SK-N-SH treated with all-trans-retinoic acid at 6 μM for 48 hours (cell line): ENCODE data around the gene SKI.

Experiments used
- ARNTL ChIP-seq: fragments of 450-650 bp; formaldehyde crosslinking; IDR thresholded peaks from 2 replicates; pipeline ENCODE4 v1.5.0; 2020; ENCODE audit warnings: low read depth, mild to moderate bottlenecking, moderate library complexity, borderline replicate concordance
- GLIS3 ChIP-seq: fragments of 250-450 bp; sonication (Bioruptor Pico); IDR thresholded peaks from 2 replicates; pipeline ENCODE4 v1.5.0; 2020; ENCODE audit warnings: mild to moderate bottlenecking, moderate library complexity
- PATZ1 ChIP-seq: fragments of 250-450 bp; sonication (Bioruptor Pico); IDR thresholded peaks from 2 replicates; pipeline ENCODE4 v1.8.0; 2020; ENCODE audit warnings: mild to moderate bottlenecking, moderate library complexity, borderline replicate concordance
- PPARA ChIP-seq: fragments of 250-450 bp; sonication (Bioruptor Pico); IDR thresholded peaks from 2 replicates; pipeline ENCODE4 v1.5.0; 2020; ENCODE audit warnings: mild to moderate bottlenecking, borderline replicate concordance
- RARB ChIP-seq: fragments of 250-450 bp; sonication (Bioruptor Pico); IDR thresholded peaks from 2 replicates; pipeline ENCODE4 v1.8.0; 2021; ENCODE audit warnings: mild to moderate bottlenecking, moderate library complexity
- TSHZ2 ChIP-seq: fragments of 250-450 bp; sonication (Bioruptor Pico); IDR thresholded peaks from 2 replicates; pipeline ENCODE4 v1.5.0; 2020; ENCODE audit warnings: mild to moderate bottlenecking, moderate library complexity
- ZC3H10 ChIP-seq: fragments of 250-450 bp; sonication (Bioruptor Pico); IDR thresholded peaks from 2 replicates; pipeline ENCODE4 v1.5.1; 2021; ENCODE audit warnings: mild to moderate bottlenecking, moderate library complexity
- ZFP30 ChIP-seq: fragments of 450-650 bp; formaldehyde crosslinking; IDR thresholded peaks from 2 replicates; pipeline ENCODE4 v1.5.0; 2022; ENCODE audit warnings: mild to moderate bottlenecking, moderate library complexity
- ZNF70 ChIP-seq: fragments of 450-650 bp; formaldehyde crosslinking; IDR thresholded peaks from 2 replicates; pipeline ENCODE4 v1.5.0; 2020; ENCODE audit warnings: mild to moderate bottlenecking, moderate library complexity

GRCh38 chr1:2258996-2259395 lies 30.9 kb downstream of the SKI start:
- TF ChIP-seq GLIS3 (CRISPR knock-in tag) (no peak), ZFP30 (no peak), ZNF70 (CRISPR knock-in tag) (no peak), RARB (CRISPR knock-in tag) (no peak), ARNTL (CRISPR knock-in tag) (no peak), PATZ1 (CRISPR knock-in tag) (no peak), PPARA (CRISPR knock-in tag) (no peak), TSHZ2 (CRISPR knock-in tag) (no peak), ZC3H10 (CRISPR knock-in tag) (no peak)
